ENCODE results near the gene NKIRAS2.

The NKIRAS2 gene

DNA sequence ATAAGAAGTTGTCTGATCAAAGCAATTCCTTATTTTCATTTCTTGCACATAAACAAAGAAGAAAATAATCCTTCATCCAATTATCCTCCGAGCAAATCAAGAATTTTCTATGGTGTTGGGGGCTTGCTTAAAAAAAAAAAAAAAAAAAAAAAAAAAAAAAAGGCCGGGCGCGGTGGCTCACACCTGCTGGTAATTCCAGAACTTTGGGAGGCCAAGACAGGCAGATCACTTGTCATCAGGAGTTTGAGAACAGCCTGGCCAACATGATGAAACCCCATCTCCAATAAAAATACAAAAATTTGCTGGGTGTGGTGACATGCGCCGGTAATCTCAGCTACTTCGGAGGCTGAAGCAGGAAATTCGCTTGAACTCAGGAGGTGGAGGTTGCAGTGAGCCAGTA lies 34.0 kb upstream of the NKIRAS2 start:
- TF ChIP-seq, protein P1, sequence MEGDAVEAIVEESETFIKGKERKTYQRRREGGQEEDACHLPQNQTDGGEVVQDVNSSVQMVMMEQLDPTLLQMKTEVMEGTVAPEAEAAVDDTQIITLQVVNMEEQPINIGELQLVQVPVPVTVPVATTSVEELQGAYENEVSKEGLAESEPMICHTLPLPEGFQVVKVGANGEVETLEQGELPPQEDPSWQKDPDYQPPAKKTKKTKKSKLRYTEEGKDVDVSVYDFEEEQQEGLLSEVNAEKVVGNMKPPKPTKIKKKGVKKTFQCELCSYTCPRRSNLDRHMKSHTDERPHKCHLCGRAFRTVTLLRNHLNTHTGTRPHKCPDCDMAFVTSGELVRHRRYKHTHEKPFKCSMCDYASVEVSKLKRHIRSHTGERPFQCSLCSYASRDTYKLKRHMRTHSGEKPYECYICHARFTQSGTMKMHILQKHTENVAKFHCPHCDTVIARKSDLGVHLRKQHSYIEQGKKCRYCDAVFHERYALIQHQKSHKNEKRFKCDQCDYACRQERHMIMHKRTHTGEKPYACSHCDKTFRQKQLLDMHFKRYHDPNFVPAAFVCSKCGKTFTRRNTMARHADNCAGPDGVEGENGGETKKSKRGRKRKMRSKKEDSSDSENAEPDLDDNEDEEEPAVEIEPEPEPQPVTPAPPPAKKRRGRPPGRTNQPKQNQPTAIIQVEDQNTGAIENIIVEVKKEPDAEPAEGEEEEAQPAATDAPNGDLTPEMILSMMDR (IDR thresholded peaks at IDR 0.05; ENCODE audit: insufficient read depth, low read depth, low read length, missing control alignments) = no peak

DNA sequence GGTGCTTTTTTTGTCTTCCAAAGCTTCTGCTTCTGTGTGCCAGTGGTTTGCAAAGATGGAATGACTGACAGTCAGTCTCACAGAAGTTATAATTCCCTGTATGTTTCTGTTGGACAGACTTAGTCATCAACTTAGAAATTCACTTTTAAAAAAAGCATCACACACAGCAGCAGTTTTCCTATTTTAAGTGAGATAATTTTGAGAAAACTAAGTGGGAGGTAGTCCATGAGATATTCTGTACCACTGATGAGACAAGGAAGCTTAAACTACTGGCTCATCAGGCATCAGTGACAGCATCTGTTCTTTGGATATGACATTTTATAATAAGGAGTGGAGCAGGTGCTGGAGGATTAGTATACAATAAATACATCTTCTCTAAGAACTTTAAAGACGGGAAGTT lies 33.3 kb upstream of the NKIRAS2 start:
- DNase-seq (ENCODE audit: low read depth) = no peak
- TF ChIP-seq, protein P1 (IDR thresholded peaks at IDR 0.05; ENCODE audit: insufficient read depth, low read depth, low read length, missing control alignments) = no peak
- no peak overlapping the region for H3K4me3 ChIP-seq (ENCODE audit: low read length)

More for the DNA sequence above, 34.0 kb upstream of the NKIRAS2 start:
- no peak overlapping the region for H3K4me3 ChIP-seq (ENCODE audit: low read length)
- DNase-seq (ENCODE audit: low read depth) = no peak

DNA sequence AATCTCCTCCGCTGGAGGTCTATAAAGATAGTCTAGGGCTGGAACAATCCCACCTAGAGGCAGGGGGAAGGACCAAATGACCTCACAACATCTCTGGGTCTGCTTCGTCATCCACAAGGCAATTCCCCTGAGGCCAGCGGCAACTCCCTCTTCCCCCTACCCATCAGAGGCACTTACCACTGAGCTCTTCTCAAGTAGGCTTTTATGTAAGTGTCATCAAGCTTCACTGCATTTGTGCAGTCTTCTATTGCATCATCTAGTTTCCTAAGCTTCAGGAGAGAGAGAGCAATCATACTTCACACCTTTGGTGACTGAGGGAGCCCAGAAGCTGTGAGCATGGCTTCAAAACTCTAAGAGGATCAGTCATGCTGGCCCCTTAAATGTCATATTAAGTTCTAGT lies 32.2 kb upstream of the NKIRAS2 start:
- TF ChIP-seq, protein P1 (IDR thresholded peaks at IDR 0.05; ENCODE audit: insufficient read depth, low read depth, low read length, missing control alignments) = no peak
- DNase-seq (ENCODE audit: low read depth) = no peak
- H3K4me3 ChIP-seq (ENCODE audit: low read length) = no peak overlapping the region

DNA sequence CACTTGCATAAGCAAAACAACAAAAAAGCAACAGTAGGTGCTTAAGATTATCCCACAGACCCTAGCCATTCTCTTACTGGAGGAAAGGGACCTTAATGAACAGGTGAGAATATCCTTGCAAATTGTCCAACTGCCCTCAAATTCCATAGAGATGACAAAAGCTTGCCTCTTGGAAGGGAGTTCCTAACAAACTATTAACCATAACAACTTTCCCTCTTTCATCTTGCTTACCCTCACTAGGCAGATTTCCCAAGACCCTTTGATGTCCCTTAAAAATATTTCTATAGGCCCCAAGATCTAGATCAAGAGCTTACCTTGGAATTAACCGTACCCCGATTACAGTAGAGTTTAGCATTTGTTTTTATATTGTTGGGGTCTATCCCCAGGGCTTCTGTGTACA lies 31.5 kb upstream of the NKIRAS2 start:
- TF ChIP-seq, protein P1 (IDR thresholded peaks at IDR 0.05; ENCODE audit: insufficient read depth, low read depth, low read length, missing control alignments) = no peak
- no peak for DNase-seq (ENCODE audit: low read depth)

DNA sequence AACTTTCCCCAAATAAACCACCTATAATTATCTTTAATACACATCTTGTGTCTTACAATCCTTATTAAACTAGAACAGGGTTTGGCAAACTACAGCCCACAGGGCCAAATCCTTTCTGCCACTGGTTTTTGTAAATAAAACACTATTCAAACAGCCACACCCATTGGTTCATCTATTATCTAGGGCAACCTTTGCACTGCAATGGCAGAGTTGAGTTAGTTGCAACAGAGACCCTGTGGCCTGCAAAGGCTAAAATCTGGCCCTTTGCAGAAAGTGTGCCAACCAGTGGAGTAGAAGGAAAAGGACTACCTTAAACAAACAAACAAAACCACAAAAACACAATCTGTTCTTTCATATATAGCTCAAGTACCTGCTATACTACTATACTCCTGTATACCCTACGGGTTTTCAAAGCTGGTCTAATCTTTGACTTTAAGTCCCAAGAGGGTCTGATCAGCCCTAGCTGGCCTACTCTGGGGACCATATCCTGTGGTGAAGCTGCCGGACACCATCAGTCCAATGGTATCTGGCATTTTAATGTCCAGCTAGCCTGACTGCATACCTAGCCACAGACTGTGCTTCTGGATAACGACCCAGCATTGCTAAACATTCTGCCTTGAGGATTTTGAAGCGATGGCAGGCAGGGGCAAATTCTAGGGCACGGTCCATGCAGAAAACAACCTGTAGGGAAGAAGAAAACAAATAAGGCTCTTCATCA lies 30.0 kb upstream of the NKIRAS2 start:
- TF ChIP-seq, protein P1 (IDR thresholded peaks at IDR 0.05; ENCODE audit: insufficient read depth, low read depth, low read length, missing control alignments) = no peak

More for the DNA sequence above, 31.5 kb upstream of the NKIRAS2 start:
- no peak overlapping the region for H3K4me3 ChIP-seq (ENCODE audit: low read length)

DNA sequence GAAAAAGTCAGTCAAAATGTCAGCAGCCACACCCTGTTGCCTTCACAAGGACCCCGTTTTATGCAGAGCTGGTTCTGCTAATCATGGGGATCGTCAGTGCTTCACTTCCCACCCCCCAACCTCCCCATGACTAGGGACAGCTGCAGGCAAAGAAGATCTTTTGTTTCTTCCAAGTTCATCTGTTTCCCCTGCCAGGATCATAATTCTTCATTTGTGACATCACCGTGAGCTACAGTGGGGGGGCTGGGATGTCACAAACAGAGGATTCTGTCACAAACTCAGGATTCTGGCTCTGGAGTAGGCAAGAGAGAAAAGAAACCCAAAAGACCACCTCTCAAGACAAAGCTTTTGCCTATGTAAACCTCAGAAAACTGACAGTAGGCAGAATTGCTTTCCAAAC lies 27.3 kb upstream of the NKIRAS2 start:
- TF ChIP-seq, protein P1 (IDR thresholded peaks at IDR 0.05; ENCODE audit: insufficient read depth, low read depth, low read length, missing control alignments) = no peak

More for the DNA sequence above, 30.0 kb upstream of the NKIRAS2 start:
- H3K4me3 ChIP-seq (ENCODE audit: low read length) = no peak overlapping the region
- DNase-seq (ENCODE audit: low read depth) = no peak

DNA sequence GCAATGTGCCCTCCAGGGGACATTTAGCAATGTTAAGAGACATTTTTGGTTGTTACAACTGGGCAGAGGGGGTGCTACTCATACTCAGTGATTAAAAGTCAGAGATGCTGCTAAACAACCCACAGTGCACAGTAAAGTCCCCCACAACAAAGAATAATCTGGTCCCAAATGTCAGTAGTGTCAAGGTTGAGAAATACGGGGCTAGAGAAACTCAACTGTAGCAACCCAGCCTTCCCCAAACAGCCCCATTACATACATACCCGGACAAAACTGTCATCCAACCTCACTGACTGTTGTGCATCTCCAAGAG lies 23.1 kb upstream of the NKIRAS2 start:
- TF ChIP-seq, protein P1 (IDR thresholded peaks at IDR 0.05; ENCODE audit: insufficient read depth, low read depth, low read length, missing control alignments) = no peak
- H3K4me3 ChIP-seq (ENCODE audit: low read length) = no peak overlapping the region
- no peak for DNase-seq (ENCODE audit: low read depth)

More for the DNA sequence above, 27.3 kb upstream of the NKIRAS2 start:
- no peak overlapping the region for H3K4me3 ChIP-seq (ENCODE audit: low read length)
- DNase-seq (ENCODE audit: low read depth) = no peak
